DOHH2 (cell line): ENCODE data around the gene NPNT.

Source experiments
- H3F3A ChIP-seq: fragments of 200-600 bp; sonication (generic), shearing (Covaris generic); 2 replicates; pipeline ENCODE4 v1.6.0; 2016; ENCODE audit warnings: antibody characterized with exemption, mild to moderate bottlenecking; ENCODE audit not compliant: control insufficient read depth, insufficient read depth
- H3K27ac ChIP-seq: fragments of 200-600 bp; sonication (generic); 2 replicates; pipeline ENCODE4 v1.5.1; 2014; ENCODE audit warnings: low read depth, mild to moderate bottlenecking, low read length, moderate library complexity
- H3K27me3 ChIP-seq: fragments of 200-600 bp; sonication (generic); 2 replicates; pipeline ENCODE4 v1.6.1; 2014; ENCODE audit warnings: mild to moderate bottlenecking, low read length, mixed read lengths; ENCODE audit not compliant: control insufficient read depth
- H3K36me3 ChIP-seq: fragments of 200-600 bp; sonication (generic); 2 replicates; pipeline ENCODE4 v1.6.1; 2014; ENCODE audit warnings: mild to moderate bottlenecking, low read length, moderate library complexity, mixed read lengths; ENCODE audit not compliant: control insufficient read depth
- H3K4me1 ChIP-seq: fragments of 200-600 bp; sonication (generic); 2 replicates; pipeline ENCODE4 v1.6.1; 2014; ENCODE audit warnings: mild to moderate bottlenecking, low read length, mixed read lengths; ENCODE audit not compliant: control insufficient read depth
- H3K4me2 ChIP-seq: fragments of 200-600 bp; sonication (generic); 2 replicates; pipeline ENCODE4 v1.6.0; 2014; ENCODE audit warnings: mild to moderate bottlenecking, low read length, moderate library complexity
- H3K4me3 ChIP-seq: fragments of 200-600 bp; sonication (generic); 2 replicates; pipeline ENCODE4 v1.5.1; 2014; ENCODE audit warnings: mild to moderate bottlenecking, low read length, mixed read lengths
- H3K79me2 ChIP-seq: fragments of 200-600 bp; sonication (generic); 2 replicates; pipeline ENCODE4 v1.6.1; 2014; ENCODE audit warnings: mild to moderate bottlenecking, low read length, mixed read lengths; ENCODE audit not compliant: control insufficient read depth
- H3K9me2 ChIP-seq: fragments of 200-600 bp; sonication (generic); replicated peaks from 2 replicates; pipeline ENCODE4 v1.6.1; 2014; ENCODE audit warnings: mild to moderate bottlenecking, low read length, mixed read lengths; ENCODE audit not compliant: control insufficient read depth
- H3K9me3 ChIP-seq: fragments of 200-600 bp; sonication (generic); 2 replicates; pipeline ENCODE4 v1.6.1; 2014; ENCODE audit warnings: antibody characterized with exemption, low read length, mixed read lengths; ENCODE audit not compliant: control insufficient read depth, insufficient read depth
- H4K20me1 ChIP-seq: fragments of 200-600 bp; sonication (generic); 2 replicates; pipeline ENCODE4 v1.6.0; 2014; ENCODE audit warnings: low read depth, mild to moderate bottlenecking, antibody characterized with exemption, low read length, moderate library complexity; ENCODE audit not compliant: control insufficient read depth, insufficient read depth
- CTCF ChIP-seq: fragments of 200-600 bp; sonication (generic); IDR thresholded peaks from one replicate; pipeline ENCODE4 v1.5.1; 2014; ENCODE audit warnings: antibody characterized with exemption, mild to moderate bottlenecking, low read depth, low read length; ENCODE audit not compliant: poor library complexity, severe bottlenecking
- EZH2phosphoT487 ChIP-seq: fragments of 200-600 bp; sonication (generic); IDR thresholded peaks from 2 replicates; pipeline ENCODE4 v1.6.1; 2017; ENCODE audit warnings: borderline replicate concordance, mild to moderate bottlenecking, antibody characterized with exemption, low read length, moderate library complexity, mixed read lengths

Gene NPNT

GRCh38 chr4:105967058-105967658, 71.9 kb downstream of the NPNT start:
- H3F3A ChIP-seq, result no peaks in the 10 kb centered on the region
- H3K27me3 ChIP-seq, result no peaks in the 10 kb centered on the region; the same call in 1 of the 2 replicates
- TF ChIP-seq EZH2phosphoT487, result no peak
- TF ChIP-seq CTCF, result no peak
- no peak overlapping the region for H3K4me3 ChIP-seq
- H3K9me2 ChIP-seq, result no peaks in the 10 kb centered on the region
- no peak overlapping the region for H3K27ac ChIP-seq
- H3K9me3 ChIP-seq, result no peaks in the 10 kb centered on the region
- H3K4me2 ChIP-seq, result no peak overlapping the region
- H3K36me3 ChIP-seq, result no peaks in the 10 kb centered on the region
- no peaks in the 10 kb centered on the region for H4K20me1 ChIP-seq
- no peaks in the 10 kb centered on the region for H3K79me2 ChIP-seq
- H3K4me1 ChIP-seq, result no peaks in the 10 kb centered on the region

- no peak overlapping the region for H3K27ac ChIP-seq
- no peaks in the 10 kb centered on the region for H3K9me2 ChIP-seq
Measured at GRCh38 chr4:105969575-105969974, 74.3 kb downstream of the NPNT start.

GRCh38 chr4:105970371-105970770, 75.1 kb downstream of the NPNT start:
- Histone ChIP-seq H3K27ac (no peak overlapping the region), H3F3A (no peaks in the 10 kb centered on the region), H3K27me3 (no peaks in the 10 kb centered on the region; the same call in 1 of the 2 replicates), H3K36me3 (no peaks in the 10 kb centered on the region), H3K9me2 (no peaks in the 10 kb centered on the region), H3K9me3 (no peaks in the 10 kb centered on the region), H3K79me2 (no peaks in the 10 kb centered on the region), H3K4me2 (no peak overlapping the region), H3K4me3 (no peak overlapping the region), H3K4me1 (no peaks in the 10 kb centered on the region), H4K20me1 (no peaks in the 10 kb centered on the region)
- no peak for TF ChIP-seq CTCF
- TF ChIP-seq EZH2phosphoT487, result no peak

More at GRCh38 chr4:105969575-105969974, 74.3 kb downstream of the NPNT start:
- no peaks in the 10 kb centered on the region for H3F3A ChIP-seq
- no peaks in the 10 kb centered on the region for H4K20me1 ChIP-seq
- no peaks in the 10 kb centered on the region for H3K9me3 ChIP-seq
- H3K4me2 ChIP-seq, result no peak overlapping the region
- H3K4me3 ChIP-seq, result no peak overlapping the region
- H3K79me2 ChIP-seq, result no peaks in the 10 kb centered on the region
- H3K36me3 ChIP-seq, result no peaks in the 10 kb centered on the region
- H3K27me3 ChIP-seq, result no peaks in the 10 kb centered on the region; the same call in 1 of the 2 replicates
- H3K4me1 ChIP-seq, result no peaks in the 10 kb centered on the region
- no peak for TF ChIP-seq EZH2phosphoT487
- no peak for TF ChIP-seq CTCF
